HCT116 (cell line): ENCODE measurements around the gene CYP46A1. TPM values are rescaled to one million over a fixed set of nuclear protein-coding genes. Genes with fewer than 3 reads are reported as not detected.

Experiments used
- ATAC-seq: fragments of 200-7000 bp; cut with Tn5 transposase; 2 replicates; pipeline ENCODE4 v1.9.1; 2020; ENCODE audit warnings: mild to moderate bottlenecking, moderate library complexity
- BruUV-seq: library from RNA; stranded (reverse); fragments of 400-500 nt; replicated peaks from 2 replicates; lab custom pipeline; 2021; lab: Mats Ljungman, UMichigan
- CTCF ChIA-PET: fragments of 300-600 bp; sonication (Branson Sonifier 250); formaldehyde crosslinking; loops from one replicate; lab custom pipeline; 2021; ENCODE audit warnings: antibody characterized with exemption; lab: Charles Lee
- POLR2A ChIA-PET: fragments of 300-600, 350-600 bp; sonication (Branson Sonifier 250); formaldehyde crosslinking; loops from one replicate; lab custom pipeline; 2021; ENCODE audit warnings: antibody characterized with exemption; lab: Charles Lee
- RAD21 ChIA-PET, 2 experiments: fragments of 300-600 bp; sonication (Branson Sonifier 250); formaldehyde crosslinking; loops; one replicate each; lab custom pipeline; 2023; ENCODE audit warnings: low total read pairs in 2 of 2; ENCODE audit not compliant: uncharacterized antibody in 2 of 2, unreplicated experiment in 2 of 2, low non-redundant PET in 1 of 2; lab: Charles Lee
- DNase-seq: peaks from one replicate; pipeline ENCODE4 v3.0.0-alpha.2; 2010; ENCODE audit warnings: low read depth, low spot score
- H2AFZ ChIP-seq: fragments of 200-600 bp; shearing (Covaris generic), sonication (generic); 2 replicates; pipeline ENCODE4 v1.6.1; 2017; ENCODE audit warnings: low read depth, mixed run types, mixed read lengths, antibody characterized with exemption, low read length; ENCODE audit not compliant: poor library complexity, severe bottlenecking
- H3K27ac ChIP-seq: 2 replicates; pipeline ENCODE4 v1.5.1; 2012; ENCODE audit warnings: low read depth, low read length
- H3K27me3 ChIP-seq: fragments of 200-600 bp; sonication (generic); 2 replicates; pipeline ENCODE4 v1.6.1; 2016; ENCODE audit warnings: mixed run types, low read length, mixed read lengths; ENCODE audit not compliant: insufficient read depth
- H3K36me3 ChIP-seq, 2 experiments: fragments of 200-500 bp in 1 of 2; fragments of 200-600 bp in 1 of 2; sonication (Bioruptor generic) in 1 of 2; sonication (generic) in 1 of 2; 2 replicates each; pipeline versions ENCODE4 v1.5.1 to v1.6.1; 2014 to 2016; ENCODE audit warnings: low read length in 2 of 2, inconsistent platforms in 1 of 2, mixed read lengths in 1 of 2, mixed run types in 1 of 2; ENCODE audit not compliant: insufficient read depth in 2 of 2, control insufficient read depth in 1 of 2
- H3K4me1 ChIP-seq, 2 experiments: fragments of 200-600 bp in 1 of 2; sonication (generic) in 1 of 2; 2 replicates each; pipeline versions ENCODE4 v1.5.1 to v1.6.1; 2012 to 2017; ENCODE audit warnings: low read length in 2 of 2, inconsistent platforms in 1 of 2, mild to moderate bottlenecking in 1 of 2, mixed read lengths in 1 of 2, mixed run types in 1 of 2, moderate library complexity in 1 of 2; ENCODE audit not compliant: insufficient read depth in 2 of 2, control insufficient read depth in 1 of 2
- H3K4me2 ChIP-seq: fragments of 200-600 bp; sonication (generic); 2 replicates; pipeline ENCODE4 v1.6.1; 2017; ENCODE audit warnings: mixed run types, low read length, mixed read lengths
- H3K4me3 ChIP-seq, 2 experiments: fragments of 200-600 bp in 1 of 2; sonication (generic) in 1 of 2; replicated peaks in 1 of 2; 2 replicates each; pipeline ENCODE4 v1.5.1; 2011 to 2016; ENCODE audit warnings: low read length in 2 of 2, control low read depth in 1 of 2, low read depth in 1 of 2, mild to moderate bottlenecking in 1 of 2, mixed read lengths in 1 of 2, mixed run types in 1 of 2
- H3K79me2 ChIP-seq: fragments of 200-600 bp; sonication (generic); 2 replicates; pipeline ENCODE4 v1.6.1; 2017; ENCODE audit warnings: mild to moderate bottlenecking, mixed run types, low read length, moderate library complexity, mixed read lengths; ENCODE audit not compliant: insufficient read depth
- H3K9ac ChIP-seq: fragments of 200-600 bp; sonication (generic); 2 replicates; pipeline ENCODE4 v1.6.1; 2016; ENCODE audit warnings: low read length, mixed read lengths
- H3K9me2 ChIP-seq: fragments of 200-600 bp; sonication (generic), shearing (Covaris generic); 2 replicates; pipeline ENCODE4 v1.6.1; 2017; ENCODE audit warnings: mixed run types, mild to moderate bottlenecking, moderate library complexity; ENCODE audit not compliant: insufficient read depth
- H3K9me3 ChIP-seq, 2 experiments: fragments of 200-500 bp in 1 of 2; fragments of 200-600 bp in 1 of 2; sonication (Bioruptor generic) in 1 of 2; sonication (generic) in 1 of 2; 2 replicates each; pipeline ENCODE4 v1.6.1; 2014 to 2017; ENCODE audit warnings: low read length in 2 of 2, mixed read lengths in 2 of 2, inconsistent platforms in 1 of 2, low read depth in 1 of 2, mild to moderate bottlenecking in 1 of 2, mixed run types in 1 of 2, moderate library complexity in 1 of 2; ENCODE audit not compliant: control insufficient read depth in 1 of 2, insufficient read depth in 1 of 2
- H4K20me1 ChIP-seq: fragments of 200-600 bp; sonication (generic), shearing (Covaris generic); 2 replicates; pipeline ENCODE4 v1.6.1; 2017; ENCODE audit warnings: mixed run types, mild to moderate bottlenecking, moderate library complexity; ENCODE audit not compliant: insufficient read depth
- CBX3 ChIP-seq: IDR thresholded peaks from 2 replicates; pipeline ENCODE4 v1.6.1; 2012; ENCODE audit warnings: low read depth
- CEBPB ChIP-seq: IDR thresholded peaks from 2 replicates; pipeline ENCODE4 v1.6.1; 2012; ENCODE audit warnings: low read depth
- EGR1 ChIP-seq: IDR thresholded peaks from 2 replicates; pipeline ENCODE4 v1.6.1; 2012; ENCODE audit warnings: low read depth
- EZH2 ChIP-seq: fragments of 200-600 bp; sonication (generic); IDR thresholded peaks from 2 replicates; pipeline ENCODE4 v1.6.1; 2017; ENCODE audit warnings: antibody characterized with exemption, mixed run types
- JUND ChIP-seq: IDR thresholded peaks from 2 replicates; pipeline ENCODE4 v1.6.1; 2012
- POLR2A ChIP-seq: IDR thresholded peaks from 2 replicates; pipeline ENCODE4 v1.7.0; 2011; ENCODE audit warnings: borderline replicate concordance; ENCODE audit not compliant: insufficient read depth, insufficient read length; ENCODE audit errors: extremely low read depth
- POLR2AphosphoS5 ChIP-seq: IDR thresholded peaks from 2 replicates; pipeline ENCODE4 v1.6.1; 2011; ENCODE audit warnings: mild to moderate bottlenecking, low read depth, low read length, moderate library complexity
- RAD21 ChIP-seq: IDR thresholded peaks from 2 replicates; pipeline ENCODE4 v1.6.1; 2012; ENCODE audit warnings: low read depth, mild to moderate bottlenecking
- SP1 ChIP-seq: IDR thresholded peaks from 2 replicates; pipeline ENCODE4 v1.6.1; 2012; ENCODE audit warnings: low read depth
- SRF ChIP-seq: IDR thresholded peaks from 2 replicates; pipeline ENCODE4 v1.6.1; 2012; ENCODE audit warnings: low read depth
- TCF7L2 ChIP-seq: IDR thresholded peaks from 2 replicates; pipeline ENCODE4 v1.7.0; 2011; ENCODE audit warnings: borderline replicate concordance, inconsistent platforms; ENCODE audit not compliant: insufficient read depth, insufficient read length; ENCODE audit errors: extremely low read depth
- YY1 ChIP-seq: IDR thresholded peaks from 2 replicates; pipeline ENCODE4 v1.6.1; 2011; ENCODE audit warnings: low read length, low read depth, moderate library complexity, mild to moderate bottlenecking; ENCODE audit not compliant: insufficient replicate concordance; ENCODE audit errors: extremely low read depth
- intact Hi-C: fragments of 100-400 bp; cut with micrococcal nuclease; formaldehyde crosslinking; loops from 2 replicates; pipeline ENCODE4 v1.10.0; 2022
- total RNA-seq: library from RNA; stranded (reverse); gene quantifications from one replicate; pipeline ENCODE4 v1.2.1, GENCODE V29; 2021; ENCODE audit not compliant: unreplicated experiment
- TF ChIP-seq, protein P1 (sequence below): IDR thresholded peaks from 2 replicates; pipeline ENCODE4 v1.6.1; 2011; ENCODE audit warnings: mild to moderate bottlenecking, low read length, moderate library complexity; ENCODE audit not compliant: insufficient replicate concordance; ENCODE audit errors: extremely low read depth
- TF ChIP-seq, protein P2 (sequence below): IDR thresholded peaks from 2 replicates; pipeline ENCODE4 v1.6.1; 2012
- TF ChIP-seq, protein P3 (sequence below): IDR thresholded peaks from 2 replicates; pipeline ENCODE4 v1.6.1; 2012
- TF ChIP-seq, protein P4 (sequence below), 3 experiments: fragments of 200-600 bp in 1 of 3; sonication (generic) in 1 of 3; IDR thresholded peaks in 2 of 3; conservative IDR thresholded peaks in 1 of 3; 2 replicates each; pipeline ENCODE4 v1.5.1; 2012 to 2017; ENCODE audit warnings: low read depth in 2 of 3, low read length in 2 of 3, antibody characterized with exemption in 1 of 3, borderline replicate concordance in 1 of 3, control low read depth in 1 of 3, mild to moderate bottlenecking in 1 of 3, mixed read lengths in 1 of 3, mixed run types in 1 of 3, moderate library complexity in 1 of 3; ENCODE audit not compliant: insufficient read depth in 1 of 3

The CYP46A1 gene
- total RNA-seq, 1 experiment from 2014 or later: 0.76 TPM

DNA sequence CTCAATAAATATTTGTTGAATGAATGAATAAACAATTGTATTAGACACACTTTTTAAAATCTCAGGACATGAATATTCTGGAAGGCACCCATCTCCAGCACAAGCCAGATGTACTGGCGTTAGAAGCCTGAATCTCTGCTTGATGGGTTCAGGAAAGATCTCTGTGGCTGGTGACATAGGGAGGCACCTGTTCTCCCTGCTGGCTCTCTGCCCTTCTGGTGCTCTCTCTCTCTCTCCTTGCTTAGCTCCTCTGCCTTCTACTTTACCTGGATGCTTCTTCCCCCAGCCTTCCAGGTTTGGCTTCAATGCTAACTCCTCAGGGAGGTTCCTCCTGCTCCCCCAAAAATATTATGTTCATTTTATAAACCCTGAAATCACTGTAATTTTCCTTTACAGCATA is 1.5 kb downstream of the CYP46A1 start:
- no peak for TF ChIP-seq EZH2
- TF ChIP-seq SRF: no peak
- TF ChIP-seq, protein P1, sequence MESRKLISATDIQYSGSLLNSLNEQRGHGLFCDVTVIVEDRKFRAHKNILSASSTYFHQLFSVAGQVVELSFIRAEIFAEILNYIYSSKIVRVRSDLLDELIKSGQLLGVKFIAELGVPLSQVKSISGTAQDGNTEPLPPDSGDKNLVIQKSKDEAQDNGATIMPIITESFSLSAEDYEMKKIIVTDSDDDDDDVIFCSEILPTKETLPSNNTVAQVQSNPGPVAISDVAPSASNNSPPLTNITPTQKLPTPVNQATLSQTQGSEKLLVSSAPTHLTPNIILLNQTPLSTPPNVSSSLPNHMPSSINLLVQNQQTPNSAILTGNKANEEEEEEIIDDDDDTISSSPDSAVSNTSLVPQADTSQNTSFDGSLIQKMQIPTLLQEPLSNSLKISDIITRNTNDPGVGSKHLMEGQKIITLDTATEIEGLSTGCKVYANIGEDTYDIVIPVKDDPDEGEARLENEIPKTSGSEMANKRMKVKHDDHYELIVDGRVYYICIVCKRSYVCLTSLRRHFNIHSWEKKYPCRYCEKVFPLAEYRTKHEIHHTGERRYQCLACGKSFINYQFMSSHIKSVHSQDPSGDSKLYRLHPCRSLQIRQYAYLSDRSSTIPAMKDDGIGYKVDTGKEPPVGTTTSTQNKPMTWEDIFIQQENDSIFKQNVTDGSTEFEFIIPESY: no peak
- no peak for TF ChIP-seq TCF7L2
- TF ChIP-seq, protein P2, sequence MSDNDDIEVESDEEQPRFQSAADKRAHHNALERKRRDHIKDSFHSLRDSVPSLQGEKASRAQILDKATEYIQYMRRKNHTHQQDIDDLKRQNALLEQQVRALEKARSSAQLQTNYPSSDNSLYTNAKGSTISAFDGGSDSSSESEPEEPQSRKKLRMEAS: no peak
- no peak for TF ChIP-seq POLR2A
- no peak for TF ChIP-seq CBX3
- TF ChIP-seq, protein P3, sequence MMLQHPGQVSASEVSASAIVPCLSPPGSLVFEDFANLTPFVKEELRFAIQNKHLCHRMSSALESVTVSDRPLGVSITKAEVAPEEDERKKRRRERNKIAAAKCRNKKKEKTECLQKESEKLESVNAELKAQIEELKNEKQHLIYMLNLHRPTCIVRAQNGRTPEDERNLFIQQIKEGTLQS: no peak
- no peak for TF ChIP-seq POLR2AphosphoS5
- no peak for TF ChIP-seq JUND
- TF ChIP-seq, protein P4, sequence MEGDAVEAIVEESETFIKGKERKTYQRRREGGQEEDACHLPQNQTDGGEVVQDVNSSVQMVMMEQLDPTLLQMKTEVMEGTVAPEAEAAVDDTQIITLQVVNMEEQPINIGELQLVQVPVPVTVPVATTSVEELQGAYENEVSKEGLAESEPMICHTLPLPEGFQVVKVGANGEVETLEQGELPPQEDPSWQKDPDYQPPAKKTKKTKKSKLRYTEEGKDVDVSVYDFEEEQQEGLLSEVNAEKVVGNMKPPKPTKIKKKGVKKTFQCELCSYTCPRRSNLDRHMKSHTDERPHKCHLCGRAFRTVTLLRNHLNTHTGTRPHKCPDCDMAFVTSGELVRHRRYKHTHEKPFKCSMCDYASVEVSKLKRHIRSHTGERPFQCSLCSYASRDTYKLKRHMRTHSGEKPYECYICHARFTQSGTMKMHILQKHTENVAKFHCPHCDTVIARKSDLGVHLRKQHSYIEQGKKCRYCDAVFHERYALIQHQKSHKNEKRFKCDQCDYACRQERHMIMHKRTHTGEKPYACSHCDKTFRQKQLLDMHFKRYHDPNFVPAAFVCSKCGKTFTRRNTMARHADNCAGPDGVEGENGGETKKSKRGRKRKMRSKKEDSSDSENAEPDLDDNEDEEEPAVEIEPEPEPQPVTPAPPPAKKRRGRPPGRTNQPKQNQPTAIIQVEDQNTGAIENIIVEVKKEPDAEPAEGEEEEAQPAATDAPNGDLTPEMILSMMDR (IDR thresholded peaks at IDR 0.05 in 2 of 3, conservative IDR thresholded peaks at IDR 0.05 in 1 of 3; ENCODE audit: borderline replicate concordance in 1 of 3, insufficient read depth in 1 of 3, low read depth in 2 of 3, low read length in 2 of 3): no peak
- no peak for TF ChIP-seq EGR1
- no peak for TF ChIP-seq SP1
- TF ChIP-seq CEBPB: no peak
- TF ChIP-seq RAD21: no peak
- no peak for TF ChIP-seq YY1

More for the DNA sequence above, 1.5 kb downstream of the CYP46A1 start:
- H3K4me3 ChIP-seq: no peak overlapping the region
- ChIA-PET POLR2A (no interaction called here), RAD21 (no interaction called here), CTCF (no interaction called here)
- ATAC-seq (no peak), DNase-seq (no peak)
- no peak overlapping the region for H3K9ac ChIP-seq
- no peak overlapping the region for H2AFZ ChIP-seq
- H3K9me2 ChIP-seq: no peaks in the 10 kb centered on the region
- intact Hi-C loops: no loop called here
- H3K36me3 ChIP-seq: no peaks in the 10 kb centered on the region
- H4K20me1 ChIP-seq: no peaks in the 10 kb centered on the region
- H3K4me2 ChIP-seq: no peak overlapping the region
- peaks cover 4 to 26% of the 10 kb centered on the region in 2 experiments; a peak in 2 of 4 replicates for H3K4me1 ChIP-seq
- no peak overlapping the region for H3K27ac ChIP-seq
- no TSS peak for BruUV-seq
- H3K79me2 ChIP-seq: no peaks in the 10 kb centered on the region
- H3K27me3 ChIP-seq: no peaks in the 10 kb centered on the region; the same call in 1 of the 2 replicates
- no peaks in the 10 kb centered on the region for H3K9me3 ChIP-seq
